GM18858 (cell line): ENCODE results near the gene USHBP1.
A peak's percentile ranks its signal among the peaks of the same experiment; 100 is the strongest.

ENCODE experiments used
- ATAC-seq: cut with Tn5 transposase; IDR thresholded peaks from one replicate; pipeline ENCODE4 v1.9.1; 2021; ENCODE audit not compliant: unreplicated experiment

The USHBP1 gene

GRCh38 chr19:17242431-17243208 is 21.9 kb downstream of the USHBP1 start:
- ATAC-seq = no peak

- ATAC-seq = no peak
Measured at GRCh38 chr19:17240826-17241399, 23.6 kb downstream of the USHBP1 start.

GRCh38 chr19:17240062-17240752 is 24.3 kb downstream of the USHBP1 start:
- no peak for ATAC-seq

GRCh38 chr19:17237747-17238706 is 26.5 kb downstream of the USHBP1 start:
- no peak for ATAC-seq

- ATAC-seq = no peak
Measured at GRCh38 chr19:17236811-17237543, 27.6 kb downstream of the USHBP1 start.

- no peak for ATAC-seq
Measured at GRCh38 chr19:17235971-17236777, 28.4 kb downstream of the USHBP1 start.

GRCh38 chr19:17235300-17235970 is 29.1 kb downstream of the USHBP1 start:
- no peak for ATAC-seq

- ATAC-seq = no peak
Measured at GRCh38 chr19:17234911-17235299, 29.6 kb downstream of the USHBP1 start.

GRCh38 chr19:17232258-17232657 is 32.3 kb downstream of the USHBP1 start:
- ATAC-seq = no peak

GRCh38 chr19:17229890-17230289 is 34.7 kb downstream of the USHBP1 start:
- ATAC-seq = no peak

- ATAC-seq = no peak
Measured at GRCh38 chr19:17227798-17228367, 36.7 kb downstream of the USHBP1 start.

GRCh38 chr19:17226002-17226933 is 38.3 kb downstream of the USHBP1 start, which contains the start of gene OCEL1:
OCEL1 (plus strand) TSS chr19:17226226; CDS start chr19:17226248, 22 bp downstream.
- ATAC-seq = peak; percentile 79

GRCh38 chr19:17225053-17225452 is 39.5 kb downstream of the USHBP1 start:
- no peak for ATAC-seq

- no peak for ATAC-seq
Measured at GRCh38 chr19:17220207-17220758, 44.3 kb downstream of the USHBP1 start.

GRCh38 chr19:17219286-17219685 is 45.3 kb downstream of the USHBP1 start:
- no peak for ATAC-seq

- ATAC-seq = no peak
Measured at GRCh38 chr19:17216058-17216670, 48.4 kb downstream of the USHBP1 start.
